HL-60 (cell line): ENCODE results near the gene PRKG2.

Experiments used
- CTCF ChIP-seq: IDR thresholded peaks from one replicate; pipeline ENCODE4 v1.5.1; 2011; ENCODE audit warnings: low read length, control low read depth, inconsistent platforms; ENCODE audit not compliant: insufficient read depth
- GABPA ChIP-seq: IDR thresholded peaks from 2 replicates; pipeline ENCODE4 v1.6.1; 2012; ENCODE audit warnings: low read depth
- POLR2AphosphoS5 ChIP-seq: IDR thresholded peaks from 2 replicates; pipeline ENCODE4 v1.6.1; 2012; ENCODE audit warnings: low read depth
- REST ChIP-seq: IDR thresholded peaks from 2 replicates; pipeline ENCODE4 v1.6.1; 2012; ENCODE audit warnings: low read depth; ENCODE audit not compliant: insufficient replicate concordance

GRCh38 chr4:81255524-81255923 is 40.5 kb upstream of the PRKG2 start:
- TF ChIP-seq CTCF (no peak), REST (no peak), GABPA (no peak), POLR2AphosphoS5 (no peak)
